WTC11 (cell line): ENCODE measurements around the gene COL16A1. TPM values are rescaled to one million over a fixed set of nuclear protein-coding genes. Genes with fewer than 3 reads are reported as not detected.

Experiments
- ATAC-seq: fragments of 200-7000 bp; cut with Tn5 transposase; 2 replicates; pipeline ENCODE4 v1.10.0; 2021; ENCODE audit warnings: mild to moderate bottlenecking, moderate library complexity
- CTCF ChIA-PET: fragments of 300-600 bp; sonication (Branson Sonifier 250); formaldehyde crosslinking; loops from one replicate; lab custom pipeline; 2021; ENCODE audit warnings: antibody characterized with exemption; lab: Charles Lee
- POLR2A ChIA-PET: fragments of 350-600 bp; sonication (Branson Sonifier 250); formaldehyde crosslinking; loops from one replicate; lab custom pipeline; 2021; ENCODE audit warnings: antibody characterized with exemption; lab: Charles Lee
- DNase-seq: peaks from one replicate; pipeline ENCODE4 v3.0.0; 2021; ENCODE audit warnings: low spot score
- H3K27ac Mint-ChIP-seq: 2 replicates; pipeline ENCODE4 v1.8.0; 2021; ENCODE audit warnings: mixed read lengths
- H3K27me3 Mint-ChIP-seq: 2 replicates; pipeline ENCODE4 v1.8.0; 2021; ENCODE audit warnings: low read depth, mild to moderate bottlenecking, moderate library complexity, mixed read lengths
- H3K36me3 Mint-ChIP-seq: 2 replicates; pipeline ENCODE4 v1.8.0; 2021; ENCODE audit warnings: mixed read lengths
- H3K4me1 Mint-ChIP-seq: 2 replicates; pipeline ENCODE4 v1.8.0; 2022; ENCODE audit warnings: mixed read lengths
- H3K4me3 Mint-ChIP-seq: 2 replicates; pipeline ENCODE4 v1.8.0; 2021; ENCODE audit warnings: mild to moderate bottlenecking, moderate library complexity, mixed read lengths
- H3K9me3 Mint-ChIP-seq: 2 replicates; pipeline ENCODE4 v1.8.0; 2021; ENCODE audit warnings: mixed read lengths
- ATF1 ChIP-seq: sonication (generic); formaldehyde crosslinking; IDR thresholded peaks from 2 replicates; pipeline ENCODE4 v1.8.1; 2023; ENCODE audit warnings: mild to moderate bottlenecking, moderate library complexity, missing genetic modification reagents
- CREM ChIP-seq: sonication (generic); formaldehyde crosslinking; IDR thresholded peaks from 2 replicates; pipeline ENCODE4 v1.8.1; 2022; ENCODE audit warnings: mild to moderate bottlenecking, missing genetic modification reagents, moderate library complexity
- E2F5 ChIP-seq: sonication (generic); formaldehyde crosslinking; IDR thresholded peaks from 2 replicates; pipeline ENCODE4 v1.8.1; 2022; ENCODE audit warnings: mild to moderate bottlenecking, moderate library complexity, missing genetic modification reagents
- FOXP1 ChIP-seq: sonication (generic); formaldehyde crosslinking; IDR thresholded peaks from 2 replicates; pipeline ENCODE4 v1.8.0; 2022; ENCODE audit warnings: missing genetic modification reagents, mild to moderate bottlenecking, moderate library complexity, borderline replicate concordance
- GTF2I ChIP-seq: fragments of 250-450 bp; sonication (Bioruptor Pico); conservative IDR thresholded peaks from 2 replicates; pipeline ENCODE4 v1.4.0; 2021; ENCODE audit warnings: mild to moderate bottlenecking
- IRF1 ChIP-seq: sonication (generic); formaldehyde crosslinking; IDR thresholded peaks from 2 replicates; pipeline ENCODE4 v1.8.0; 2023; ENCODE audit warnings: missing genetic modification reagents
- JUN ChIP-seq: sonication (generic); formaldehyde crosslinking; IDR thresholded peaks from 2 replicates; pipeline ENCODE4 v1.8.0; 2023; ENCODE audit warnings: mild to moderate bottlenecking, missing genetic modification reagents
- NFE2L1 ChIP-seq: sonication (generic); formaldehyde crosslinking; IDR thresholded peaks from 2 replicates; pipeline ENCODE4 v1.8.1; 2023; ENCODE audit warnings: missing genetic modification reagents
- NR1H2 ChIP-seq: sonication (generic); formaldehyde crosslinking; IDR thresholded peaks from 2 replicates; pipeline ENCODE4 v1.9.0; 2021; ENCODE audit warnings: mild to moderate bottlenecking, moderate library complexity, missing genetic modification reagents
- PRDM15 ChIP-seq: sonication (generic); formaldehyde crosslinking; IDR thresholded peaks from 2 replicates; pipeline ENCODE4 v1.8.0; 2022; ENCODE audit warnings: missing genetic modification reagents
- PRRX2 ChIP-seq: fragments of 250-450 bp; sonication (Bioruptor Pico); IDR thresholded peaks from 2 replicates; pipeline ENCODE4 v1.8.0; 2021; ENCODE audit warnings: mild to moderate bottlenecking
- SMAD3 ChIP-seq: sonication (generic); formaldehyde crosslinking; IDR thresholded peaks from 2 replicates; pipeline ENCODE4 v1.8.0; 2022; ENCODE audit warnings: missing genetic modification reagents, mild to moderate bottlenecking, borderline replicate concordance
- TEAD1 ChIP-seq: sonication (generic); formaldehyde crosslinking; IDR thresholded peaks from 2 replicates; pipeline ENCODE4 v1.8.0; 2022; ENCODE audit warnings: mild to moderate bottlenecking, missing genetic modification reagents
- TP53 ChIP-seq: sonication (generic); formaldehyde crosslinking; IDR thresholded peaks from 2 replicates; pipeline ENCODE4 v1.8.1; 2023; ENCODE audit warnings: mild to moderate bottlenecking, missing genetic modification reagents
- ZNF121 ChIP-seq: sonication (generic); formaldehyde crosslinking; IDR thresholded peaks from 2 replicates; pipeline ENCODE4 v1.8.0; 2023; ENCODE audit warnings: missing genetic modification reagents
- ZNF138 ChIP-seq: sonication (generic); formaldehyde crosslinking; conservative IDR thresholded peaks from 2 replicates; pipeline ENCODE4 v1.8.1; 2022; ENCODE audit warnings: mild to moderate bottlenecking, moderate library complexity, missing genetic modification reagents
- ZNF396 ChIP-seq: fragments of 250-450 bp; sonication (Bioruptor Pico); IDR thresholded peaks from 2 replicates; pipeline ENCODE4 v1.8.0; 2021; ENCODE audit warnings: mild to moderate bottlenecking, moderate library complexity, borderline replicate concordance
- ZNF532 ChIP-seq: fragments of 250-450 bp; sonication (Bioruptor Pico); IDR thresholded peaks from 2 replicates; pipeline ENCODE4 v1.9.0; 2021; ENCODE audit warnings: mild to moderate bottlenecking, borderline replicate concordance
- total RNA-seq: library from RNA; stranded (reverse); gene quantifications from 3 replicates; pipeline ENCODE4 v1.2.3, GENCODE V29; 2021

Gene COL16A1
- total RNA-seq, 1 experiment from 2014 or later = 8.8 TPM

GRCh38 chr1:31671561-31672201 lies 32.1 kb downstream of the COL16A1 start:
- ATAC-seq (no peak), DNase-seq (no peak)
- ChIA-PET POLR2A (interaction anchor here (0.5 kb wide), 1 partner anchor 486 kb away, joined by 3 read pairs; no protein-coding TSS in a partner anchor), CTCF (interaction anchor here (0.6 to 4.1 kb wide), 4 partner anchors 32 to 118 kb away, joined by 5 to 46 read pairs (median 6); partner anchors contain the start of gene COL16A1)
- Mint-ChIP-seq H3K36me3 (no peaks in the 10 kb centered on the region), H3K4me3 (no peak overlapping the region), H3K9me3 (no peaks in the 10 kb centered on the region), H3K27ac (no peak overlapping the region; the same call in 1 of the 2 replicates), H3K4me1 (peaks cover 17% of the 10 kb centered on the region), H3K27me3 (no peaks in the 10 kb centered on the region)
- TF ChIP-seq NFE2L1 (no peak), IRF1 (CRISPR knock-in tag) (no peak), CREM (CRISPR knock-in tag) (no peak), TP53 (no peak)

- ATAC-seq = no peak
- DNase-seq = no peak
- peaks cover 19% of the 10 kb centered on the region for H3K4me1 Mint-ChIP-seq
- no peaks in the 10 kb centered on the region for H3K9me3 Mint-ChIP-seq
- TF ChIP-seq TP53 = no peak
- TF ChIP-seq FOXP1 (CRISPR knock-in tag) = no peak
- no peak for TF ChIP-seq PRDM15 (CRISPR knock-in tag)
- TF ChIP-seq GTF2I (CRISPR knock-in tag) = no peak
- TF ChIP-seq TEAD1 (CRISPR knock-in tag) = no peak
- no peak for TF ChIP-seq ATF1 (CRISPR knock-in tag)
- TF ChIP-seq ZNF138 (CRISPR knock-in tag) = no peak
- no peak for TF ChIP-seq SMAD3
- TF ChIP-seq NR1H2 = no peak
- no peak for TF ChIP-seq JUN (CRISPR knock-in tag)
- no peak for TF ChIP-seq ZNF396 (CRISPR knock-in tag)
- TF ChIP-seq PRRX2 = no peak
- TF ChIP-seq ZNF121 = no peak
- TF ChIP-seq ZNF532 (CRISPR knock-in tag) = no peak
- TF ChIP-seq E2F5 (CRISPR knock-in tag) = no peak
- TF ChIP-seq, all 79 proteins: peak for 0
- Mint-ChIP-seq H3K27me3 (no peaks in the 10 kb centered on the region), H3K36me3 (no peaks in the 10 kb centered on the region), H3K27ac (no peak overlapping the region), H3K4me3 (no peak overlapping the region)
- POLR2A ChIA-PET = no interaction called here
- CTCF ChIA-PET = interaction anchor here (1.4 to 4.1 kb wide), 7 partner anchors 26 to 118 kb away, joined by 5 to 46 read pairs (median 11); partner anchors contain the start of genes COL16A1 and PEF1
These were observed 32.7 kb downstream of the COL16A1 start for GRCh38 chr1:31671147-31671546.
